Uterus (tissue), 4 donors: ENCODE measurements around the gene HMGN4. TPM values are rescaled to one million over a fixed set of nuclear protein-coding genes. Genes with fewer than 3 reads are reported as not detected.
A peak's percentile ranks its signal among the peaks of the same experiment; 100 is the strongest.
"Not testable (repeated sequence)": the region's sequence is repeated elsewhere in the genome, so short reads cannot be mapped to it uniquely, and the experiment has no call there.

Experiments used
- DNase-seq, 2 donors: peaks; one replicate each; pipeline ENCODE4 v3.0.0-alpha.2; 2019 to 2020
- H3K27ac ChIP-seq, 2 donors: fragments of 200-600 bp; sonication (generic); 1 replicate in 1 of 2; 2 replicates in 1 of 2; pipeline ENCODE4 v1.5.1; 2016 to 2018
- H3K27me3 ChIP-seq, 2 donors: fragments of 200-600 bp; sonication (generic); one replicate each; pipeline ENCODE4 v1.5.1; 2018 to 2019; ENCODE audit warnings: control low read depth in 1 of 2
- H3K36me3 ChIP-seq, 2 donors: fragments of 200-600 bp; sonication (generic); one replicate each; pipeline ENCODE4 v1.5.1; 2019; ENCODE audit warnings: control low read depth in 1 of 2
- H3K4me1 ChIP-seq, 2 donors: fragments of 200-600 bp; sonication (generic); one replicate each; pipeline ENCODE4 v1.5.1; 2018 to 2019; ENCODE audit warnings: control low read depth in 1 of 2
- H3K4me3 ChIP-seq, 2 donors: fragments of 200-600 bp; sonication (generic); 1 replicate in 1 of 2; 2 replicates in 1 of 2; pipeline ENCODE4 v1.5.1; 2018 to 2019; ENCODE audit warnings: mild to moderate bottlenecking in 1 of 2
- H3K9me3 ChIP-seq, 2 donors: fragments of 200-600 bp; sonication (generic); one replicate each; pipeline ENCODE4 v1.5.1; 2019; ENCODE audit warnings: control low read depth in 1 of 2
- POLR2A ChIP-seq, 2 donors: fragments of 450-650 bp; IDR thresholded peaks; one replicate each; pipeline ENCODE4 v1.6.1; 2016; ENCODE audit warnings: antibody characterized with exemption in 2 of 2, mild to moderate bottlenecking in 1 of 2, moderate library complexity in 1 of 2
- intact Hi-C: fragments of 100-400 bp; cut with DNase I; formaldehyde crosslinking; loops from one replicate; pipeline ENCODE4 v1.15.1; 2023; ENCODE audit warnings: low total_unique reads
- total RNA-seq, 4 donors: library from RNA; depleted of rRNA in 3 of 4; stranded (reverse); fragments of >200 nt in 3 of 4; gene quantifications; one replicate each; pipeline versions ENCODE4 v1.1.0 to v1.2.4, GENCODE V29; 2014 to 2023
- TF ChIP-seq, protein P1 (sequence below), 4 experiments: fragments of 200-600 bp in 2 of 4; fragments of 450-650 bp in 2 of 4; sonication (generic) in 2 of 4; IDR thresholded peaks; one replicate each; pipeline ENCODE4 v1.5.1; 2016 to 2019; ENCODE audit warnings: antibody characterized with exemption in 4 of 4, mild to moderate bottlenecking in 2 of 4, moderate library complexity in 1 of 4
- donor health status: DM: yes; HTN: yes; CAD: no.

HMGN4 gene
- total RNA-seq, 4 donors from 2014 or later = 14.6 to 89.0 (median 73.3) TPM

DNA sequence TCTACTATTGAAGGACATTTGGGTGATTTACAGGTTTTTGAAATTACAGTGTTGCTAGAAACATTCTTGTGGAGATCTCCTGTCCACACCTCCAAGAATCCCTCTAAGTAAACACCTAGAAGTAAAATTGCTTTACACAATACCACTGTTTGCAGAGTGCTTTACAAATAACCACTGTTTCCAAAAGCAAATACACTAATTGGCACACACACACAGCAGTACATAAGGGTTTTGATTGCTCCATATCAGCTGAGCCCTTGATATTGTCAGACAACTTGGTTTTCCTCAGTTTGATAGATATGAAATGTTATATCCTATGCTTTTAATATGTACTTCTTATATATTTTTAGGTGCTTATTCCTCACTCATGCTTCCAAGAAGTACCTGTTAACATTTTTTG is 6.3 kb downstream of the HMGN4 start:
- Histone ChIP-seq H3K27ac (no peak overlapping the region), H3K4me1 (no peaks in the 10 kb centered on the region), H3K4me3 (no peak overlapping the region), H3K36me3 (no peaks in the 10 kb centered on the region), H3K9me3 (no peaks in the 10 kb centered on the region), H3K27me3 (no peaks in the 10 kb centered on the region)
- no peak for TF ChIP-seq POLR2A (IDR thresholded peaks at IDR 0.05)
- TF ChIP-seq, protein P1, sequence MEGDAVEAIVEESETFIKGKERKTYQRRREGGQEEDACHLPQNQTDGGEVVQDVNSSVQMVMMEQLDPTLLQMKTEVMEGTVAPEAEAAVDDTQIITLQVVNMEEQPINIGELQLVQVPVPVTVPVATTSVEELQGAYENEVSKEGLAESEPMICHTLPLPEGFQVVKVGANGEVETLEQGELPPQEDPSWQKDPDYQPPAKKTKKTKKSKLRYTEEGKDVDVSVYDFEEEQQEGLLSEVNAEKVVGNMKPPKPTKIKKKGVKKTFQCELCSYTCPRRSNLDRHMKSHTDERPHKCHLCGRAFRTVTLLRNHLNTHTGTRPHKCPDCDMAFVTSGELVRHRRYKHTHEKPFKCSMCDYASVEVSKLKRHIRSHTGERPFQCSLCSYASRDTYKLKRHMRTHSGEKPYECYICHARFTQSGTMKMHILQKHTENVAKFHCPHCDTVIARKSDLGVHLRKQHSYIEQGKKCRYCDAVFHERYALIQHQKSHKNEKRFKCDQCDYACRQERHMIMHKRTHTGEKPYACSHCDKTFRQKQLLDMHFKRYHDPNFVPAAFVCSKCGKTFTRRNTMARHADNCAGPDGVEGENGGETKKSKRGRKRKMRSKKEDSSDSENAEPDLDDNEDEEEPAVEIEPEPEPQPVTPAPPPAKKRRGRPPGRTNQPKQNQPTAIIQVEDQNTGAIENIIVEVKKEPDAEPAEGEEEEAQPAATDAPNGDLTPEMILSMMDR (IDR thresholded peaks at IDR 0.05) = no peak
- DNase-seq = no peak
- intact Hi-C loops = no loop called here

DNA sequence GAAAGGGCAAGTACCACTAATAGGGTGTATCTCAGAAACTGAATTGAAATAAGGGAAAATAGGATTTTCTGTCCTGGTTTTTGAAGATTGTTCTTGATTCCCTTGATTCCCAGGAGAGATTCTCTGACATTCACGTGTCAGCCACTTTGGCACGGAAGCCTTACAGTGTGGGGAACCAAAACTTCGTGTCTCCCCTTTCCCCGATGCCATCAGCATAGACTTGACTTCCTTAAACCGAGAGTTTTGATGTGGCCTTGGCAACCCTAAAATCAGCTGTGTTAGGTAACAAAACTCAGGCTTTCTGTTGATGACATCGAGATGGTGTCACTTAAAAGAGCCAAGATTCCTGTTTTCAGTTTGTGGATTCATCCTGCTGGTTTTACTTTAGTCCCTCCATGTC is 7.5 kb downstream of the HMGN4 start:
- no peaks in the 10 kb centered on the region for H3K36me3 ChIP-seq
- no peak for DNase-seq
- no peaks in the 10 kb centered on the region for H3K4me1 ChIP-seq
- H3K4me3 ChIP-seq = no peak overlapping the region
- no peak overlapping the region for H3K27ac ChIP-seq
- no peak for TF ChIP-seq POLR2A (IDR thresholded peaks at IDR 0.05)
- TF ChIP-seq, protein P1 (IDR thresholded peaks at IDR 0.05) = no peak
- H3K27me3 ChIP-seq = no peaks in the 10 kb centered on the region
- H3K9me3 ChIP-seq = no peaks in the 10 kb centered on the region
- intact Hi-C loops = no loop called here

DNA sequence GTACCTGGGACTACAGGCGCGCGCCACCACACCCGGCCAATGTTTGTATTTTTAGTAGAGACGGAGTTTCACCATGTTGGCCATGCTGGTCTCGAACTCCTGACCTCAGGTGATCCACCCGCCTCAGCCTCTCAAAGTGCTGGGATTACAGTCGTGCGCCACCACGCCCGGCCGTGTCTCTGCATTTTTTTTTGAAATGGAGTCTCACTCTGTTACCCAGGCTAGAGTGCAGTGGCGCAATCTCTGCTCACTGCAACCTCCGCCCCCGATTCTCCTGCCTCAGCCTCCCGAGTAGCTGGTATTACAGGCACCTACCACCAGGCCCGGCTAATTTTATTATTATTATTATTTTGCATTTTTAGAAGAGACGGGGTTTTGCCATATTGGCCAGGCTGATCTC is 9.2 kb downstream of the HMGN4 start:
- intact Hi-C loops = not testable (repeated sequence)

DNA sequence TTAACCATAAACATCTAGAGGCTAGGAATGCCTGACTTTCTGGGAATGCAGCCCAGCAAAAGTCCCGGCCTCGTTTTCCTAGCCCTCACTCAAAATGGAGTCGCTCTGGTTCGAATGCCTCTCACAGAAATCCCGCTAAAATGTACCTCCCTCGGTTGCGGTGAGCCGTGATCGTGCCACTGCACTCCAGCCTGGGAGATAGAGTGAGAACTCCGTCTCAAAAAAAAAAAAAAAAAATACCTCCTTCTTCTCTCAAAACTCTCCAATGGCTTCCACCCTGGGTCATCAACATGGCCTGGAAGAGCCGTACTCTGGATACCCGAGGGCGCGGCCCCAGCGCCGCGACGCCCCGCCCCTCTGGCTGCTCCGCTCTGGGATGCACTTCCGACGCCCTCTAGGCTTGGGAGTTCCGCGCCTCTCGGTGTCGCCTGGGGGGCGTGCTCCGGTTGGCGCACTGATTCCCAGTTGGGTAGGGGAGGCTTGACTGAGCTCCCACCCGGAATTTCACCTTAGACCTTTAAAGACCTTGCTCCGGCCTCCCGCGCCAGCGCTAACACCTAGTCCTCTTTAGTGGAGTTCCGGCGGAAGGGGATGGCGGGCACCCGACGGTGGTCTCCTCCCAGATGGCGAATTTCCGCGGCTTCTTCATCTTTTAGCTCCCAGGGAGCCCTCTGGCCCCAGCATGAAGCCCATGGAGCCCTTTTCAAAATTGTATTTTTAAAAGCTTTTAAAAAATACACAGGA is 12.3 kb downstream of the HMGN4 start:
- peak in 1 of 2 donors; percentile 65 for DNase-seq
- intact Hi-C loops = no loop called here
- TF ChIP-seq, protein P1 (IDR thresholded peaks at IDR 0.05) = peak in 1 of 4 experiments; percentile 17
- TF ChIP-seq POLR2A (IDR thresholded peaks at IDR 0.05) = no peak
- Histone ChIP-seq H3K27ac (peak overlapping the region; percentile 42 to 54), H3K36me3 (no peaks in the 10 kb centered on the region), H3K4me1 (no peaks in the 10 kb centered on the region), H3K4me3 (peak overlapping the region; percentile 41 to 46), H3K27me3 (no peaks in the 10 kb centered on the region), H3K9me3 (no peaks in the 10 kb centered on the region)

More for the DNA sequence above, 9.2 kb downstream of the HMGN4 start:
- not testable (repeated sequence) for H3K36me3 ChIP-seq, H3K27ac ChIP-seq, H3K4me1 ChIP-seq, H3K27me3 ChIP-seq, DNase-seq, H3K9me3 ChIP-seq, H3K4me3 ChIP-seq

DNA sequence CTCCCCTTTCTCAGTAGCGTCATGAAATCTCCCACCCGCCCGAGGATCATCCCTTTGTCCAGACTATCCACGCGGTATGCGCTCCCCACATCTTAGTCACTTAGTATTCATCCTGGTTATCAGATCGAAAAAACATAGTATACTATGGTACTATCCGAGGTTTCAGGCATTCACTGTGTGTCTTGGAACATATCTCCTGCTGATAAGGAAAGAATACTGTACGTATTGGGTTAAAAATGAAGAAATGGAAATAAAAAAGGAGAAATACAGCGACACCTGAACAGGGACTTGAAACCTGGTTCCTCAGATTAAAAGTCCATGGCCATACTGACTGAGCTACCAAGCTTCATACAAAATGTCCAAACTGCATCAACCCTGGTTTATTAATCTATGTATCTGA is 14.0 kb downstream of the HMGN4 start:
- Histone ChIP-seq H3K4me1 (no peaks in the 10 kb centered on the region), H3K27ac (no peak overlapping the region), H3K27me3 (no peaks in the 10 kb centered on the region), H3K36me3 (no peaks in the 10 kb centered on the region), H3K4me3 (no peak overlapping the region), H3K9me3 (no peaks in the 10 kb centered on the region)
- DNase-seq = no peak
- no peak for TF ChIP-seq POLR2A (IDR thresholded peaks at IDR 0.05)
- intact Hi-C loops = no loop called here

DNA sequence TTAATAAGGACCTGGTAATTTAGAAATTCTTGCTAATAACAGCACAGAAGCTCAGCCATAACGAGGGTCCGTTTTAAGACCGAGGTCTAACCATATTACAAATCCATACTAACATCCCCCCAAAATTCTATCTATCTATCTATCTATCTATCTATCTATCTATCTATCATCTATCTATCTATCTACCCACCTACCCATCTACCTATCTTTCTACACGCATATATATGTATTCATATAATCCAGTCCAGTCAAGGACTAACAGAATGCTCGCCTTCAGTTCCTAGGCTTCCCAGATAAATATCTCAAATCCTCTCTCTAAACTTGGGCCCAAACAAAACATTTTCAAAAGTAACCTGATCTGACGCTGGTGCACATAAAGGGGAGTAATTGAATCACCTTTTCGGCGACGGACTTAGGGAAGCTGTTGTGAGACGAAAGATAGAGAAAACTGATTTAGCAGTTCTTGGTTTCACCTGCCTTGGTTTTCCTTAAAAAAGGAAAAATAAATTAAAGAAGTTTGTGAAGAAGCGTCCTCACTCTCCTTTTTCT is 14.5 kb downstream of the HMGN4 start:
- H3K27ac ChIP-seq = peak overlapping the region; percentile 92 to 97
- H3K4me1 ChIP-seq = no peaks in the 10 kb centered on the region
- no peaks in the 10 kb centered on the region for H3K36me3 ChIP-seq
- no peaks in the 10 kb centered on the region for H3K27me3 ChIP-seq
- H3K9me3 ChIP-seq = no peaks in the 10 kb centered on the region
- TF ChIP-seq POLR2A (IDR thresholded peaks at IDR 0.05) = no peak
- TF ChIP-seq, protein P1 (IDR thresholded peaks at IDR 0.05) = no peak
- DNase-seq = no peak
- intact Hi-C loops = no loop called here
- H3K4me3 ChIP-seq = peak overlapping the region; percentile 52
